ENCODE results near the gene WDR86. TPM values are rescaled to one million over a fixed set of nuclear protein-coding genes. Genes with fewer than 3 reads are reported as not detected.

Gene WDR86
- total RNA-seq, 1 experiment from 2014 or later, result 7.7 TPM

GRCh38 chr7:151343516-151343915, 66.3 kb downstream of the WDR86 start:
- Histone ChIP-seq H3K4me2 (peak overlapping the region; percentile 85; the same call in 1 of the 2 replicates), H3F3A (ENCODE audit: insufficient read depth, low read depth) (peaks cover 27% of the 10 kb centered on the region), H3K9me2 (ENCODE audit: insufficient read depth) (no peaks in the 10 kb centered on the region), H3K4me3 (peak overlapping the region; percentile 87; the same call in 1 of the 2 replicates), H3K79me2 (ENCODE audit: low read depth) (peaks cover 27% of the 10 kb centered on the region), H4K20me1 (ENCODE audit: insufficient read depth) (peaks cover 20% of the 10 kb centered on the region), H3K27ac (no peak overlapping the region), H3K4me1 (replicated peaks; ENCODE audit: insufficient read depth) (peaks cover 28% of the 10 kb centered on the region), H3K9me3 (ENCODE audit: insufficient read depth, low read depth) (no peaks in the 10 kb centered on the region), H2AFZ (no peak overlapping the region), H3K36me3 (ENCODE audit: low read depth) (peaks cover 23% of the 10 kb centered on the region), H3K27me3 (ENCODE audit: insufficient read depth, low read depth) (no peaks in the 10 kb centered on the region)
- no peak for DNase-seq
- ChIA-PET CTCF (no interaction called here), POLR2A (ENCODE audit: unreplicated experiment) (no interaction called here)
- TF ChIP-seq, protein P1, sequence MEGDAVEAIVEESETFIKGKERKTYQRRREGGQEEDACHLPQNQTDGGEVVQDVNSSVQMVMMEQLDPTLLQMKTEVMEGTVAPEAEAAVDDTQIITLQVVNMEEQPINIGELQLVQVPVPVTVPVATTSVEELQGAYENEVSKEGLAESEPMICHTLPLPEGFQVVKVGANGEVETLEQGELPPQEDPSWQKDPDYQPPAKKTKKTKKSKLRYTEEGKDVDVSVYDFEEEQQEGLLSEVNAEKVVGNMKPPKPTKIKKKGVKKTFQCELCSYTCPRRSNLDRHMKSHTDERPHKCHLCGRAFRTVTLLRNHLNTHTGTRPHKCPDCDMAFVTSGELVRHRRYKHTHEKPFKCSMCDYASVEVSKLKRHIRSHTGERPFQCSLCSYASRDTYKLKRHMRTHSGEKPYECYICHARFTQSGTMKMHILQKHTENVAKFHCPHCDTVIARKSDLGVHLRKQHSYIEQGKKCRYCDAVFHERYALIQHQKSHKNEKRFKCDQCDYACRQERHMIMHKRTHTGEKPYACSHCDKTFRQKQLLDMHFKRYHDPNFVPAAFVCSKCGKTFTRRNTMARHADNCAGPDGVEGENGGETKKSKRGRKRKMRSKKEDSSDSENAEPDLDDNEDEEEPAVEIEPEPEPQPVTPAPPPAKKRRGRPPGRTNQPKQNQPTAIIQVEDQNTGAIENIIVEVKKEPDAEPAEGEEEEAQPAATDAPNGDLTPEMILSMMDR (conservative IDR thresholded peaks at IDR 0.05), result no peak
- TF ChIP-seq EZH2 (IDR thresholded peaks at IDR 0.05; ENCODE audit: low read depth), result no peak
- intact Hi-C loops (cut with micrococcal nuclease; ENCODE audit: unreplicated experiment), result no loop called here
- no TSS peak for BruUV-seq (replicated peaks)

DNA sequence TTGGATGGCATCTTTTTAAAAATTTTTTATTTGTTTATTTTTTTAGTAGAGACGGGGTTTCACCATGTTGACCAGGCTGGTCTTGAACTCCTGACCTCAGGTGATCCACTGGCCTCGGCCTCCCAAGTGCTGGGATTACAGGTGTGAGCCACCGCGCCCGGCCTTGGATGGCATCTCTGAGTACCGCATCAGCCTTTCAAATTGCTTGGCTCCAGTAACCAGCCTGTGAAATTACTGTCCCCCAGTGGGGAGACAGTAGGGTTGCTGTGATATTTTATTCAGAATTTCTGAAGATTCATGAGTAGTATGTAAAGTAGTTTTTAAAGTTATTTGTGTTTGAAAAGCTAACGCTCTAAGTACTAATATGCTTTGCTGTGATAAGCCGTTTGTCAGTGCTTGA, 67.0 kb downstream of the WDR86 start:
- no peaks in the 10 kb centered on the region for H3K9me2 ChIP-seq (ENCODE audit: insufficient read depth)
- H3K79me2 ChIP-seq (ENCODE audit: low read depth), result peaks cover 24% of the 10 kb centered on the region
- DNase-seq, result no peak
- no peak overlapping the region for H2AFZ ChIP-seq
- H3K27ac ChIP-seq, result no peak overlapping the region
- H3K27me3 ChIP-seq (ENCODE audit: insufficient read depth, low read depth), result no peaks in the 10 kb centered on the region
- TF ChIP-seq EZH2 (IDR thresholded peaks at IDR 0.05; ENCODE audit: low read depth), result no peak
- TF ChIP-seq, protein P1 (conservative IDR thresholded peaks at IDR 0.05), result no peak
- H4K20me1 ChIP-seq (ENCODE audit: insufficient read depth), result peaks cover 20% of the 10 kb centered on the region
- no TSS peak for BruUV-seq (replicated peaks)
- no peaks in the 10 kb centered on the region for H3K9me3 ChIP-seq (ENCODE audit: insufficient read depth, low read depth)
- H3K4me1 ChIP-seq (replicated peaks; ENCODE audit: insufficient read depth), result peaks cover 28% of the 10 kb centered on the region
- intact Hi-C loops (cut with micrococcal nuclease; ENCODE audit: unreplicated experiment), result no loop called here
- ChIA-PET CTCF (no interaction called here), POLR2A (ENCODE audit: unreplicated experiment) (no interaction called here)
- peak overlapping the region; percentile 85 for H3K4me2 ChIP-seq
- H3F3A ChIP-seq (ENCODE audit: insufficient read depth, low read depth), result peaks cover 24% of the 10 kb centered on the region
- H3K4me3 ChIP-seq, result peak overlapping the region; percentile 87
- peaks cover 19% of the 10 kb centered on the region for H3K36me3 ChIP-seq (ENCODE audit: low read depth)

DNA sequence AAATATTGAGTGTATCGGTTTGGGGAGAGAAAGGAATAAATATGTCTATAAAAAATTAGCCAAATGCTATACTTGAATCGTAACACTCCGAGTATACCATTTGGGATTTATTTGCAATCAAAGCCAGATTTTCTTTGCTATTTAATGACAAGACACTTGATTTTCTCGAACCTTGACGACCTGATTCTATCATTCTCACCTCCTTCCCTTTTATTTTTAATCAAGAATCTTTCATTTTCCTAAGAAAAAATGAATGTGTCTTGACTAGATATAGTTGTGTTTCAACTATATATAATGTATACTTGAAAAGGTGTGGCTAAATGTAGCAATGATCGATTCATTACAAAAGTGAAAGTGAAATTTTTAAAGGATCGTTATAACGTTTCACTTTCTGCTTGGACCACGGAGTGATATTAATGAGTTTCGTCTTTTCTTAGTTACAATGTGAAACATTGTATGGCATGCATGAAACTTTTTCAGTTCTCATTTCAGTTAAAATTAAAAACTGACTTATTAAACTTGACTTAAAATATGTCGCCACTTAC, 67.7 kb downstream of the WDR86 start:
- Histone ChIP-seq H3K27me3 (ENCODE audit: insufficient read depth, low read depth) (no peaks in the 10 kb centered on the region), H3K4me1 (replicated peaks; ENCODE audit: insufficient read depth) (peaks cover 28% of the 10 kb centered on the region), H2AFZ (peak overlapping the region; percentile 74), H3K27ac (0 out of 2 replicates have a peak overlapping the region, but pooled peaks have one; percentile 4), H3K79me2 (ENCODE audit: low read depth) (peaks cover 22% of the 10 kb centered on the region), H3K9me2 (ENCODE audit: insufficient read depth) (no peaks in the 10 kb centered on the region), H4K20me1 (ENCODE audit: insufficient read depth) (peaks cover 20% of the 10 kb centered on the region; the same call in 1 of the 2 replicates), H3F3A (ENCODE audit: insufficient read depth, low read depth) (peaks cover 17% of the 10 kb centered on the region), H3K36me3 (ENCODE audit: low read depth) (peaks cover 18% of the 10 kb centered on the region; the same call in 1 of the 2 replicates), H3K9me3 (ENCODE audit: insufficient read depth, low read depth) (no peaks in the 10 kb centered on the region), H3K4me3 (peak overlapping the region; percentile 87), H3K4me2 (peak overlapping the region; percentile 85)
- intact Hi-C loops (cut with micrococcal nuclease; ENCODE audit: unreplicated experiment), result no loop called here
- DNase-seq, result no peak
- CTCF ChIA-PET, result interaction anchor here (0.6 kb wide), 1 partner anchor 180 kb away, joined by 4 read pairs; no protein-coding TSS in a partner anchor
- TF ChIP-seq, protein P1 (conservative IDR thresholded peaks at IDR 0.05), result no peak
- TF ChIP-seq EZH2 (IDR thresholded peaks at IDR 0.05; ENCODE audit: low read depth), result no peak
- TSS peak; percentile 39 for BruUV-seq (replicated peaks)
- POLR2A ChIA-PET (ENCODE audit: unreplicated experiment), result no interaction called here
